ENCODE data around the gene OSBP2.

OSBP2 gene

GRCh38 chr22:30873661-30874060, 179.0 kb downstream of the OSBP2 start:
- TF ChIP-seq FOXP2 (optimal IDR thresholded peaks at IDR 0.05; ENCODE audit: borderline replicate concordance, extremely low read depth, extremely low read length, insufficient read depth) = no peak
- TF ChIP-seq SIN3A (IDR thresholded peaks at IDR 0.05; ENCODE audit: borderline replicate concordance, insufficient read depth, low read length) = no peak
- TF ChIP-seq REST (IDR thresholded peaks at IDR 0.05; ENCODE audit: insufficient read depth in 1 of 2, low read depth in 2 of 2, low read length in 2 of 2) = no peak
- no peak for TF ChIP-seq TAF1 (IDR thresholded peaks at IDR 0.05; ENCODE audit: borderline replicate concordance, insufficient read depth, low read length)

GRCh38 chr22:30874431-30875370, 180.0 kb downstream of the OSBP2 start:
- TF ChIP-seq TAF1 (IDR thresholded peaks at IDR 0.05; ENCODE audit: borderline replicate concordance, insufficient read depth, low read length) = no peak
- TF ChIP-seq FOXP2 (optimal IDR thresholded peaks at IDR 0.05; ENCODE audit: borderline replicate concordance, extremely low read depth, extremely low read length, insufficient read depth) = no peak
- TF ChIP-seq REST (IDR thresholded peaks at IDR 0.05; ENCODE audit: insufficient read depth in 1 of 2, low read depth in 2 of 2, low read length in 2 of 2) = no peak
- no peak for TF ChIP-seq SIN3A (IDR thresholded peaks at IDR 0.05; ENCODE audit: borderline replicate concordance, insufficient read depth, low read length)
- no peak for TF ChIP-seq POLR2AphosphoS5 (IDR thresholded peaks at IDR 0.05; ENCODE audit: low read depth, low read length)

GRCh38 chr22:30875481-30876215, 181.0 kb downstream of the OSBP2 start:
- no peak for TF ChIP-seq SIN3A (IDR thresholded peaks at IDR 0.05; ENCODE audit: borderline replicate concordance, insufficient read depth, low read length)
- TF ChIP-seq REST (IDR thresholded peaks at IDR 0.05; ENCODE audit: insufficient read depth in 1 of 2, low read depth in 2 of 2, low read length in 2 of 2) = no peak
- no peak for TF ChIP-seq FOXP2 (optimal IDR thresholded peaks at IDR 0.05; ENCODE audit: borderline replicate concordance, extremely low read depth, extremely low read length, insufficient read depth)
- no peak for TF ChIP-seq POLR2AphosphoS5 (IDR thresholded peaks at IDR 0.05; ENCODE audit: low read depth, low read length)
- no peak for TF ChIP-seq TAF1 (IDR thresholded peaks at IDR 0.05; ENCODE audit: borderline replicate concordance, insufficient read depth, low read length)

DNA sequence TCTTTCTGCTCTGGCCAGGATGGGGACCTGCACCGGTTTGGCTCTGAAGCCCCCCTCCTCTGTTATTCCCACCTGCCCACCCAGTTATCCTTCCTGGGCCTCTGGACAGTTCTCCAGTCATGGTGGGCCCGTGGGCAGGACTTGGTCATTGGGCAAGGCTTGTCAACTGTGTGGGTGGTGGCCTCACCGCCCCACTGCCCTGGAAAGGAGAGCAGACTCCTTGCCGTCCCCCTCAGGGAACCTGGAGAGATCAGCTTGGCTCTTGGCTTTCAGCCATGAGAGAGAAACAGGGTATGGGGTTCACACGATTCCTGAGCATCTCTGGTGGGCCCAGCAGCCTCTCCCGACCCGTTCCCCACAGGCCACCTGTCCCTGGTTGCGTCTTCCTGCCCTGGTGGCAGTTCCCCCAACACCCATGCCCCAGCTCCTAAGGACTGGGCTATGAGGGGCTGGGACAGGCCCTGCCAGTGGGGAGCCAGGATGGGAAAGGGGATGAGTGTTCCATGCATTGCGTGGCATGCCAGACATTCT, 181.6 kb downstream of the OSBP2 start:
- TF ChIP-seq FOXP2 (optimal IDR thresholded peaks at IDR 0.05; ENCODE audit: borderline replicate concordance, extremely low read depth, extremely low read length, insufficient read depth) (no peak), TAF1 (IDR thresholded peaks at IDR 0.05; ENCODE audit: borderline replicate concordance, insufficient read depth, low read length) (no peak), SIN3A (IDR thresholded peaks at IDR 0.05; ENCODE audit: borderline replicate concordance, insufficient read depth, low read length) (no peak), REST (IDR thresholded peaks at IDR 0.05; ENCODE audit: insufficient read depth in 1 of 2, low read depth in 2 of 2, low read length in 2 of 2) (no peak), POLR2AphosphoS5 (IDR thresholded peaks at IDR 0.05; ENCODE audit: low read depth, low read length) (no peak)

Measured in PFSK-1 (cell line).